SK-N-SH treated with all-trans-retinoic acid at 6 μM for 48 hours (cell line): ENCODE results near the gene MCHR1.

Experiments used
- ATAC-seq: fragments of 200-7000 bp; cut with Tn5 transposase; 3 replicates; pipeline ENCODE4 v1.9.1; 2020; ENCODE audit warnings: mild to moderate bottlenecking, moderate library complexity
- ARNTL ChIP-seq: fragments of 450-650 bp; formaldehyde crosslinking; IDR thresholded peaks from 2 replicates; pipeline ENCODE4 v1.5.0; 2020; ENCODE audit warnings: low read depth, mild to moderate bottlenecking, moderate library complexity, borderline replicate concordance
- BACH2 ChIP-seq: fragments of 250-450 bp; sonication (Bioruptor Pico); IDR thresholded peaks from 2 replicates; pipeline ENCODE4 v1.9.0; 2021; ENCODE audit warnings: mild to moderate bottlenecking, borderline replicate concordance
- CREB5 ChIP-seq: fragments of 250-450 bp; sonication (Bioruptor Pico); IDR thresholded peaks from 2 replicates; pipeline ENCODE4 v1.5.1; 2020; ENCODE audit warnings: low read depth, mild to moderate bottlenecking, moderate library complexity
- CSDC2 ChIP-seq: fragments of 250-450 bp; sonication (Bioruptor Pico); IDR thresholded peaks from 2 replicates; pipeline ENCODE4 v1.5.0; 2020; ENCODE audit warnings: mild to moderate bottlenecking, moderate library complexity
- CSRNP3 ChIP-seq: fragments of 250-450 bp; sonication (Bioruptor Pico); IDR thresholded peaks from 2 replicates; pipeline ENCODE4 v1.5.1; 2021; ENCODE audit warnings: mild to moderate bottlenecking, moderate library complexity
- ESRRG ChIP-seq: fragments of 250-450 bp; sonication (Bioruptor Pico); IDR thresholded peaks from 2 replicates; pipeline ENCODE4 v1.6.1; 2021; ENCODE audit warnings: mild to moderate bottlenecking
- GLIS3 ChIP-seq: fragments of 250-450 bp; sonication (Bioruptor Pico); IDR thresholded peaks from 2 replicates; pipeline ENCODE4 v1.5.0; 2020; ENCODE audit warnings: mild to moderate bottlenecking, moderate library complexity
- ISL1 ChIP-seq: fragments of 250-450 bp; sonication (Bioruptor Pico); IDR thresholded peaks from 2 replicates; pipeline ENCODE4 v2.1.2; 2022; ENCODE audit warnings: mild to moderate bottlenecking, moderate library complexity
- OSR1 ChIP-seq: fragments of 250-450 bp; sonication (Bioruptor Pico); IDR thresholded peaks from 2 replicates; pipeline ENCODE4 v1.8.0; 2022; ENCODE audit warnings: moderate library complexity, mild to moderate bottlenecking, inconsistent platforms
- POU6F1 ChIP-seq: fragments of 250-450 bp; sonication (Bioruptor Pico); IDR thresholded peaks from 2 replicates; pipeline ENCODE4 v1.8.0; 2021; ENCODE audit warnings: low read depth, mild to moderate bottlenecking, moderate library complexity, borderline replicate concordance
- PPARA ChIP-seq: fragments of 250-450 bp; sonication (Bioruptor Pico); IDR thresholded peaks from 2 replicates; pipeline ENCODE4 v1.5.0; 2020; ENCODE audit warnings: mild to moderate bottlenecking, borderline replicate concordance
- RARB ChIP-seq: fragments of 250-450 bp; sonication (Bioruptor Pico); IDR thresholded peaks from 2 replicates; pipeline ENCODE4 v1.8.0; 2021; ENCODE audit warnings: mild to moderate bottlenecking, moderate library complexity
- SNAI2 ChIP-seq: fragments of 250-450 bp; sonication (Bioruptor Pico); IDR thresholded peaks from 2 replicates; pipeline ENCODE4 v1.5.0; 2020; ENCODE audit warnings: mild to moderate bottlenecking, moderate library complexity
- TCF4 ChIP-seq: fragments of 250-450 bp; sonication (Bioruptor Pico); IDR thresholded peaks from 2 replicates; pipeline ENCODE4 v1.8.0; 2021; ENCODE audit warnings: mild to moderate bottlenecking, moderate library complexity, borderline replicate concordance
- ZC3H10 ChIP-seq: fragments of 250-450 bp; sonication (Bioruptor Pico); IDR thresholded peaks from 2 replicates; pipeline ENCODE4 v1.5.1; 2021; ENCODE audit warnings: mild to moderate bottlenecking, moderate library complexity
- ZFP3 ChIP-seq: fragments of 250-450 bp; sonication (Bioruptor Pico); IDR thresholded peaks from 2 replicates; pipeline ENCODE4 v1.5.0; 2020; ENCODE audit warnings: mild to moderate bottlenecking, moderate library complexity
- ZFP30 ChIP-seq: fragments of 450-650 bp; formaldehyde crosslinking; IDR thresholded peaks from 2 replicates; pipeline ENCODE4 v1.5.0; 2022; ENCODE audit warnings: mild to moderate bottlenecking, moderate library complexity
- ZNF70 ChIP-seq: fragments of 450-650 bp; formaldehyde crosslinking; IDR thresholded peaks from 2 replicates; pipeline ENCODE4 v1.5.0; 2020; ENCODE audit warnings: mild to moderate bottlenecking, moderate library complexity
- TF ChIP-seq, protein P1 (sequence below): fragments of 250-450 bp; sonication (Bioruptor Pico); IDR thresholded peaks from 2 replicates; pipeline ENCODE4 v1.5.0; 2020; ENCODE audit warnings: mild to moderate bottlenecking, moderate library complexity

The MCHR1 gene

GRCh38 chr22:40679249-40679963 lies at the start of gene MCHR1:
Gene MCHR1 (plus strand): TSS chr22:40679484. CDS start chr22:40679653, 169 bp downstream.
- TF ChIP-seq SNAI2 (CRISPR knock-in tag) (no peak), ZNF70 (CRISPR knock-in tag) (no peak), TCF4 (CRISPR knock-in tag) (no peak), BACH2 (no peak)
- TF ChIP-seq, all 23 proteins: peak for 0
- ATAC-seq, result no peak

- TF ChIP-seq ZC3H10 (no peak), TCF4 (CRISPR knock-in tag) (no peak), CSRNP3 (no peak)
- ATAC-seq, result no peak
These were observed 47.4 kb upstream of the MCHR1 start for GRCh38 chr22:40631925-40632324.

GRCh38 chr22:40633036-40633435 lies 46.2 kb upstream of the MCHR1 start:
- no peak for TF ChIP-seq RARB
- TF ChIP-seq SNAI2 (CRISPR knock-in tag), result no peak
- TF ChIP-seq ZFP3, result no peak
- TF ChIP-seq, protein P1, sequence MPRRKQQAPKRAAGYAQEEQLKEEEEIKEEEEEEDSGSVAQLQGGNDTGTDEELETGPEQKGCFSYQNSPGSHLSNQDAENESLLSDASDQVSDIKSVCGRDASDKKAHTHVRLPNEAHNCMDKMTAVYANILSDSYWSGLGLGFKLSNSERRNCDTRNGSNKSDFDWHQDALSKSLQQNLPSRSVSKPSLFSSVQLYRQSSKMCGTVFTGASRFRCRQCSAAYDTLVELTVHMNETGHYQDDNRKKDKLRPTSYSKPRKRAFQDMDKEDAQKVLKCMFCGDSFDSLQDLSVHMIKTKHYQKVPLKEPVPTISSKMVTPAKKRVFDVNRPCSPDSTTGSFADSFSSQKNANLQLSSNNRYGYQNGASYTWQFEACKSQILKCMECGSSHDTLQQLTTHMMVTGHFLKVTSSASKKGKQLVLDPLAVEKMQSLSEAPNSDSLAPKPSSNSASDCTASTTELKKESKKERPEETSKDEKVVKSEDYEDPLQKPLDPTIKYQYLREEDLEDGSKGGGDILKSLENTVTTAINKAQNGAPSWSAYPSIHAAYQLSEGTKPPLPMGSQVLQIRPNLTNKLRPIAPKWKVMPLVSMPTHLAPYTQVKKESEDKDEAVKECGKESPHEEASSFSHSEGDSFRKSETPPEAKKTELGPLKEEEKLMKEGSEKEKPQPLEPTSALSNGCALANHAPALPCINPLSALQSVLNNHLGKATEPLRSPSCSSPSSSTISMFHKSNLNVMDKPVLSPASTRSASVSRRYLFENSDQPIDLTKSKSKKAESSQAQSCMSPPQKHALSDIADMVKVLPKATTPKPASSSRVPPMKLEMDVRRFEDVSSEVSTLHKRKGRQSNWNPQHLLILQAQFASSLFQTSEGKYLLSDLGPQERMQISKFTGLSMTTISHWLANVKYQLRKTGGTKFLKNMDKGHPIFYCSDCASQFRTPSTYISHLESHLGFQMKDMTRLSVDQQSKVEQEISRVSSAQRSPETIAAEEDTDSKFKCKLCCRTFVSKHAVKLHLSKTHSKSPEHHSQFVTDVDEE (CRISPR knock-in tag), result no peak
- TF ChIP-seq TCF4 (CRISPR knock-in tag), result no peak
- TF ChIP-seq ZNF70 (CRISPR knock-in tag), result no peak
- no peak for TF ChIP-seq ISL1 (CRISPR knock-in tag)
- ATAC-seq, result no peak

DNA sequence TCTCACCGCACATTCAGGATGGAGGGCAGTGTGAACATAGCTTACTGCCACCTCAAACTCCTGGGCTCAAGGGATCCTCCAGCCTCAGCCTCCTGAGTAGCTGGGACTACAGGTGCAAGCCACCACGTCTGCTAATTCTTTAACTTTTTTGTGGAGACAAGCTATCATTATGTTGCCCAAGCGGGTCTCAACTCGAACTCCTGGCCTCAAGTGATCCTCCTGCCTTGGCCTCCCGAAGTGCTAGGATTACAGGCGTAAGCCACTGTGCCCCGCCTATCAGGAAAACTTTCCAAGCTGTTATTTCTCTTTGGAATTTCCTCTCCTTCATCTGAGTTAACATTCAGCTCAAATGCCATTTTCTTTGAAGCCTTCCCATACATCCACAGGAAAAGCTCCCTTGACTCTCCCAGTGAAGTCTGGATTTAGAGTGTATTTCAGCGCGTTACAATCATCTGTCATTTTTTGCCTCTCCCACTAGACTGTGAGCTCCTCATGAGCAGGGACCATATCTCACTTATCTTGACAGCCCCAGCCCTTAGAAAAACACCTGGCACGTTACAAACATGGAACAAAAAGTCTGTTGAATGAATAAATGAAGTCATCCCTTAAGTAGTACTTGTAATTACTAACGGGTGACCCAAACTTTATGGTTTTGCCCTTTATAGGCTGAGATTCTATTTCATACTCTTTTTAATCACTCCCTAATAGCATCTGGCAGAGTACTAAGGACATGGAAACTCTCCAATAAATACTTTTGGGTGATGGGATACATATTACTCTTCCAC lies 45.0 kb upstream of the MCHR1 start:
- TF ChIP-seq CSDC2 (CRISPR knock-in tag) (no peak), OSR1 (CRISPR knock-in tag) (no peak), GLIS3 (CRISPR knock-in tag) (no peak), CREB5 (no peak), RARB (no peak), TCF4 (CRISPR knock-in tag) (no peak), ZC3H10 (no peak)
- no peak for ATAC-seq

GRCh38 chr22:40635043-40635939 lies 44.0 kb upstream of the MCHR1 start:
- peak; percentile 5; the same call in 2 of the 3 replicates for ATAC-seq
- TF ChIP-seq, protein P1 (CRISPR knock-in tag), result no peak
- TF ChIP-seq SNAI2 (CRISPR knock-in tag) (no peak), ZFP30 (CRISPR knock-in tag) (no peak), PPARA (CRISPR knock-in tag) (no peak), ARNTL (no peak), ISL1 (CRISPR knock-in tag) (no peak), BACH2 (no peak), ZFP3 (no peak), ESRRG (CRISPR knock-in tag) (no peak), ZC3H10 (no peak), TCF4 (CRISPR knock-in tag) (no peak), POU6F1 (CRISPR knock-in tag) (no peak), CREB5 (no peak)
